HL-60 (cell line): ENCODE data around the gene ZBED3.

Experiments used
- CTCF ChIP-seq: IDR thresholded peaks from one replicate; pipeline ENCODE4 v1.5.1; 2011; ENCODE audit warnings: low read length, control low read depth, inconsistent platforms; ENCODE audit not compliant: insufficient read depth
- GABPA ChIP-seq: IDR thresholded peaks from 2 replicates; pipeline ENCODE4 v1.6.1; 2012; ENCODE audit warnings: low read depth
- POLR2AphosphoS5 ChIP-seq: IDR thresholded peaks from 2 replicates; pipeline ENCODE4 v1.6.1; 2012; ENCODE audit warnings: low read depth
- REST ChIP-seq: IDR thresholded peaks from 2 replicates; pipeline ENCODE4 v1.6.1; 2012; ENCODE audit warnings: low read depth; ENCODE audit not compliant: insufficient replicate concordance
- SPI1 ChIP-seq: IDR thresholded peaks from 2 replicates; pipeline ENCODE4 v1.6.1; 2012; ENCODE audit warnings: low read depth, mild to moderate bottlenecking, borderline replicate concordance

- TF ChIP-seq REST (no peak), CTCF (no peak), POLR2AphosphoS5 (no peak), GABPA (no peak), SPI1 (no peak)
Observed at GRCh38 chr5:77083088-77083487, 4.0 kb downstream of the ZBED3 start.
